ENCODE results near the gene PTPRH. TPM values are rescaled to one million over a fixed set of nuclear protein-coding genes. Genes with fewer than 3 reads are reported as not detected.
A peak's percentile ranks its signal among the peaks of the same experiment; 100 is the strongest.

PTPRH gene
- total RNA-seq, 3 donors from 2014 or later (not counting 1 experiment from before 2014, with no cell fraction given), result 0.45 TPM; not detected in 2

DNA sequence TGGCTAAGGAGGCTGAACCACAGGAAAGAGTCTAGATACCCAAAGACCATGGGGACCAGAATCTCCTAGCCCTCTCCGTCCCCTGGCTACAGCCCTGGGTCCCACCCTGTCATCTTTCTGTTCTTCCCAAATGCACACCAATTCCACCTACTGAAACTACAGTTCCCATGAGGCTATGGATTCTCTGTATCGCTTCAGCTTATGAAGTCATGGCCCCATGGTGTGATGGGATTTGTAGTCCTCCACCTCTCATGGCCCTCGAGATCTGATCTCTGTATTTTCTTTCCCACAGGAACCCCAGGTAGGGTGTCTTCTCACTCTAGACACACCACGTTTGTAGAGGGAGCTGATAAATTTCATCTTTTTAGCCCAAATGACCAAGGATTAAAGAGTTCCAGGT is 11.8 kb downstream of the PTPRH start:
- ATAC-seq, result peak in 1 of 3 donors; percentile 55

GRCh38 chr19:55196803-55197202 is 12.5 kb downstream of the PTPRH start:
- H3K27me3 ChIP-seq (ENCODE audit: control insufficient read depth, insufficient read depth, low read length), result no peaks in the 10 kb centered on the region
- H3K4me1 Mint-ChIP-seq, result no peaks in the 10 kb centered on the region
- no peak overlapping the region for H3K27ac ChIP-seq (ENCODE audit: low read length)
- no peak overlapping the region for H3K4me3 Mint-ChIP-seq
- no peaks in the 10 kb centered on the region for H3K36me3 Mint-ChIP-seq
- no peaks in the 10 kb centered on the region for H3K9me3 Mint-ChIP-seq
- H3K36me3 ChIP-seq (ENCODE audit: control insufficient read depth, insufficient read depth, low read length), result no peaks in the 10 kb centered on the region
- TF ChIP-seq, protein P1, sequence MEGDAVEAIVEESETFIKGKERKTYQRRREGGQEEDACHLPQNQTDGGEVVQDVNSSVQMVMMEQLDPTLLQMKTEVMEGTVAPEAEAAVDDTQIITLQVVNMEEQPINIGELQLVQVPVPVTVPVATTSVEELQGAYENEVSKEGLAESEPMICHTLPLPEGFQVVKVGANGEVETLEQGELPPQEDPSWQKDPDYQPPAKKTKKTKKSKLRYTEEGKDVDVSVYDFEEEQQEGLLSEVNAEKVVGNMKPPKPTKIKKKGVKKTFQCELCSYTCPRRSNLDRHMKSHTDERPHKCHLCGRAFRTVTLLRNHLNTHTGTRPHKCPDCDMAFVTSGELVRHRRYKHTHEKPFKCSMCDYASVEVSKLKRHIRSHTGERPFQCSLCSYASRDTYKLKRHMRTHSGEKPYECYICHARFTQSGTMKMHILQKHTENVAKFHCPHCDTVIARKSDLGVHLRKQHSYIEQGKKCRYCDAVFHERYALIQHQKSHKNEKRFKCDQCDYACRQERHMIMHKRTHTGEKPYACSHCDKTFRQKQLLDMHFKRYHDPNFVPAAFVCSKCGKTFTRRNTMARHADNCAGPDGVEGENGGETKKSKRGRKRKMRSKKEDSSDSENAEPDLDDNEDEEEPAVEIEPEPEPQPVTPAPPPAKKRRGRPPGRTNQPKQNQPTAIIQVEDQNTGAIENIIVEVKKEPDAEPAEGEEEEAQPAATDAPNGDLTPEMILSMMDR (IDR thresholded peaks at IDR 0.05), result no peak
- no peak for DNase-seq
- H3K27ac Mint-ChIP-seq, result no peak overlapping the region
- no peaks in the 10 kb centered on the region for H3K4me1 ChIP-seq (ENCODE audit: control insufficient read depth, insufficient read depth, low read length)
- no peaks in the 10 kb centered on the region for H3K9me3 ChIP-seq (ENCODE audit: control insufficient read depth, insufficient read depth, low read length)
- ATAC-seq, result no peak
- H3K27me3 Mint-ChIP-seq (ENCODE audit: low read depth in 2 of 2), result peaks cover 0 to 12% of the 10 kb centered on the region in 2 donors
- 89% methylated on average over 10 of the region's 10 CpGs for WGBS (ENCODE audit: insufficient coverage)
- H3K4me3 ChIP-seq (ENCODE audit: low read length), result no peak overlapping the region
- intact Hi-C loops (cut with micrococcal nuclease), result no loop called here

More for the DNA sequence above, 11.8 kb downstream of the PTPRH start:
- peak in 1 of 2 donors; percentile 30 for DNase-seq
- H3K4me1 ChIP-seq (ENCODE audit: control insufficient read depth, insufficient read depth, low read length), result no peaks in the 10 kb centered on the region
- H3K4me1 Mint-ChIP-seq, result no peaks in the 10 kb centered on the region
- no peaks in the 10 kb centered on the region for H3K36me3 ChIP-seq (ENCODE audit: control insufficient read depth, insufficient read depth, low read length)
- intact Hi-C loops (cut with micrococcal nuclease), result no loop called here
- WGBS (ENCODE audit: insufficient coverage), result 64% methylated on average over 3 of the region's 4 CpGs
- H3K27ac ChIP-seq (ENCODE audit: low read length), result no peak overlapping the region
- H3K36me3 Mint-ChIP-seq, result no peaks in the 10 kb centered on the region
- H3K4me3 Mint-ChIP-seq, result no peak overlapping the region
- H3K27me3 ChIP-seq (ENCODE audit: control insufficient read depth, insufficient read depth, low read length), result no peaks in the 10 kb centered on the region
- H3K27me3 Mint-ChIP-seq (ENCODE audit: low read depth in 2 of 2), result peaks cover 0 to 15% of the 10 kb centered on the region in 2 donors
- no peak overlapping the region for H3K27ac Mint-ChIP-seq
- no peak overlapping the region for H3K4me3 ChIP-seq (ENCODE audit: low read length)
- H3K9me3 ChIP-seq (ENCODE audit: control insufficient read depth, insufficient read depth, low read length), result no peaks in the 10 kb centered on the region
- no peaks in the 10 kb centered on the region for H3K9me3 Mint-ChIP-seq
- TF ChIP-seq, protein P1 (IDR thresholded peaks at IDR 0.05), result no peak

GRCh38 chr19:55193481-55193880 is 15.8 kb downstream of the PTPRH start:
- no peaks in the 10 kb centered on the region for H3K27me3 ChIP-seq (ENCODE audit: control insufficient read depth, insufficient read depth, low read length)
- H3K4me3 ChIP-seq (ENCODE audit: low read length), result no peak overlapping the region
- H3K27ac Mint-ChIP-seq, result no peak overlapping the region
- no peaks in the 10 kb centered on the region for H3K36me3 ChIP-seq (ENCODE audit: control insufficient read depth, insufficient read depth, low read length)
- no peaks in the 10 kb centered on the region for H3K9me3 ChIP-seq (ENCODE audit: control insufficient read depth, insufficient read depth, low read length)
- no peaks in the 10 kb centered on the region for H3K4me1 ChIP-seq (ENCODE audit: control insufficient read depth, insufficient read depth, low read length)
- H3K36me3 Mint-ChIP-seq, result no peaks in the 10 kb centered on the region
- H3K4me1 Mint-ChIP-seq, result peaks cover 0 to 5% of the 10 kb centered on the region in 2 donors
- DNase-seq (no peak), ATAC-seq (no peak)
- 73% methylated on average over 12 of the region's 12 CpGs for WGBS (ENCODE audit: insufficient coverage)
- H3K27ac ChIP-seq (ENCODE audit: low read length), result no peak overlapping the region
- intact Hi-C loops (cut with micrococcal nuclease), result no loop called here
- H3K4me3 Mint-ChIP-seq, result no peak overlapping the region
- H3K9me3 Mint-ChIP-seq, result no peaks in the 10 kb centered on the region
- peaks cover 0 to 3% of the 10 kb centered on the region in 2 donors for H3K27me3 Mint-ChIP-seq (ENCODE audit: low read depth in 2 of 2)
- TF ChIP-seq, protein P1 (IDR thresholded peaks at IDR 0.05), result no peak

GRCh38 chr19:55189403-55189835 is 19.9 kb downstream of the PTPRH start:
- ATAC-seq (no peak), DNase-seq (no peak)
- Histone ChIP-seq H3K27me3 (ENCODE audit: control insufficient read depth, insufficient read depth, low read length) (no peaks in the 10 kb centered on the region), H3K27ac (ENCODE audit: low read length) (no peak overlapping the region), H3K36me3 (ENCODE audit: control insufficient read depth, insufficient read depth, low read length) (no peaks in the 10 kb centered on the region), H3K4me1 (ENCODE audit: control insufficient read depth, insufficient read depth, low read length) (no peaks in the 10 kb centered on the region), H3K9me3 (ENCODE audit: control insufficient read depth, insufficient read depth, low read length) (no peaks in the 10 kb centered on the region), H3K4me3 (ENCODE audit: low read length) (no peak overlapping the region)
- Mint-ChIP-seq H3K27me3 (ENCODE audit: low read depth in 2 of 2) (peaks cover 8 to 9% of the 10 kb centered on the region in 2 donors), H3K9me3 (no peaks in the 10 kb centered on the region), H3K36me3 (no peaks in the 10 kb centered on the region), H3K27ac (no peak overlapping the region), H3K4me3 (no peak overlapping the region), H3K4me1 (peaks cover 0 to 6% of the 10 kb centered on the region in 2 donors)
- TF ChIP-seq, protein P1 (IDR thresholded peaks at IDR 0.05), result no peak
- intact Hi-C loops (cut with micrococcal nuclease), result no loop called here
- WGBS (ENCODE audit: insufficient coverage), result 83% methylated on average over 14 of the region's 15 CpGs
